GM18517 (cell line): ENCODE results near the gene PRKAG2.
"Not testable (repeated sequence)": the region's sequence is repeated elsewhere in the genome, so short reads cannot be mapped to it uniquely, and the experiment has no call there.

Source experiments
- ATAC-seq: cut with Tn5 transposase; IDR thresholded peaks from one replicate; pipeline ENCODE4 v1.9.1; 2021; ENCODE audit warnings: mild to moderate bottlenecking, moderate library complexity; ENCODE audit not compliant: unreplicated experiment

PRKAG2 gene

GRCh38 chr7:151837285-151838042 lies 39.5 kb downstream of the PRKAG2 start:
- ATAC-seq: no peak

GRCh38 chr7:151836927-151837205 lies 40.0 kb downstream of the PRKAG2 start:
- ATAC-seq: no peak

GRCh38 chr7:151836191-151836926 lies 40.6 kb downstream of the PRKAG2 start:
- ATAC-seq: no peak

- no peak for ATAC-seq
Measured at GRCh38 chr7:151835636-151836035, 41.3 kb downstream of the PRKAG2 start.

- no peak for ATAC-seq
Measured at GRCh38 chr7:151834271-151835035, 42.5 kb downstream of the PRKAG2 start.

GRCh38 chr7:151833691-151834090 lies 43.2 kb downstream of the PRKAG2 start:
- no peak for ATAC-seq

- ATAC-seq: no peak
Measured at GRCh38 chr7:151833213-151833651, 43.7 kb downstream of the PRKAG2 start.

- no peak for ATAC-seq
Measured at GRCh38 chr7:151832656-151833055, 44.3 kb downstream of the PRKAG2 start.

- no peak for ATAC-seq
Measured at GRCh38 chr7:151832138-151832537, 44.8 kb downstream of the PRKAG2 start.

- no peak for ATAC-seq
Measured at GRCh38 chr7:151831606-151832005, 45.3 kb downstream of the PRKAG2 start.

GRCh38 chr7:151830121-151830830 lies 46.6 kb downstream of the PRKAG2 start:
- no peak for ATAC-seq

GRCh38 chr7:151829707-151830106 lies 47.2 kb downstream of the PRKAG2 start:
- ATAC-seq: no peak

- no peak for ATAC-seq
Measured at GRCh38 chr7:151827620-151828019, 49.3 kb downstream of the PRKAG2 start.

- not testable (repeated sequence) for ATAC-seq
Measured at GRCh38 chr7:151826316-151826715, 50.6 kb downstream of the PRKAG2 start.

- ATAC-seq: no peak
Measured at GRCh38 chr7:151825721-151826120, 51.2 kb downstream of the PRKAG2 start.

GRCh38 chr7:151824373-151824933 lies 52.5 kb downstream of the PRKAG2 start:
- ATAC-seq: no peak

GRCh38 chr7:151823566-151824372 lies 53.1 kb downstream of the PRKAG2 start:
- no peak for ATAC-seq

GRCh38 chr7:151822541-151823181 lies 54.3 kb downstream of the PRKAG2 start:
- no peak for ATAC-seq

- ATAC-seq: no peak
Measured at GRCh38 chr7:151821806-151822540, 54.9 kb downstream of the PRKAG2 start.
